Liver (tissue), 9 donors: Measurements from ENCODE around the gene KIAA0586. TPM values are rescaled to one million over a fixed set of nuclear protein-coding genes. Genes with fewer than 3 reads are reported as not detected.

ENCODE experiments used
- DNase-seq: peaks from one replicate; pipeline ENCODE4 v3.0.0-alpha.2; 2017; ENCODE audit warnings: low spot score
- H3K27ac ChIP-seq, 2 donors: one replicate each; pipeline ENCODE4 v1.7.0; 2013; ENCODE audit warnings: inconsistent platforms in 2 of 2, low read length in 2 of 2, control low read depth in 1 of 2, low read depth in 1 of 2, mild to moderate bottlenecking in 1 of 2
- H3K27me3 ChIP-seq, 4 donors: one replicate each; pipeline versions ENCODE4 v1.6.1 to v1.7.0; 2013; ENCODE audit warnings: low read length in 3 of 4, inconsistent platforms in 1 of 4, mild to moderate bottlenecking in 1 of 4, moderate library complexity in 1 of 4; ENCODE audit not compliant: control insufficient read depth in 4 of 4, insufficient read depth in 4 of 4
- H3K36me3 ChIP-seq, 4 donors: one replicate each; pipeline versions ENCODE4 v1.6.1 to v1.7.0; 2013; ENCODE audit warnings: low read length in 3 of 4, mild to moderate bottlenecking in 3 of 4, low read depth in 1 of 4, moderate library complexity in 1 of 4; ENCODE audit not compliant: control insufficient read depth in 4 of 4, insufficient read depth in 3 of 4
- H3K4me1 ChIP-seq, 4 donors: one replicate each; pipeline versions ENCODE4 v1.6.1 to v1.7.0; 2013; ENCODE audit warnings: low read length in 3 of 4, mild to moderate bottlenecking in 3 of 4, moderate library complexity in 1 of 4; ENCODE audit not compliant: control insufficient read depth in 4 of 4, insufficient read depth in 4 of 4
- H3K4me3 ChIP-seq, 3 donors: one replicate each; pipeline versions ENCODE4 v1.6.1 to v1.7.0; 2013; ENCODE audit warnings: low read length in 3 of 3, control low read depth in 1 of 3, low read depth in 1 of 3, mild to moderate bottlenecking in 1 of 3
- H3K9ac ChIP-seq, 2 donors: one replicate each; pipeline ENCODE4 v1.7.0; 2013; ENCODE audit warnings: low read length in 2 of 2, mild to moderate bottlenecking in 2 of 2, moderate library complexity in 2 of 2, control low read depth in 1 of 2, low read depth in 1 of 2
- H3K9me3 ChIP-seq, 4 donors: one replicate each; pipeline versions ENCODE4 v1.6.1 to v1.7.0; 2013; ENCODE audit warnings: low read length in 3 of 4; ENCODE audit not compliant: control insufficient read depth in 4 of 4
- HNF4A ChIP-seq, 2 donors: conservative IDR thresholded peaks; 2 replicates each; pipeline ENCODE4 v1.6.1; 2016; ENCODE audit warnings: antibody characterized with exemption in 2 of 2, mild to moderate bottlenecking in 2 of 2
- HNF4G ChIP-seq: IDR thresholded peaks from 2 replicates; pipeline ENCODE4 v1.6.1; 2016; ENCODE audit warnings: antibody characterized with exemption
- JUND ChIP-seq, 2 donors: IDR thresholded peaks; 2 replicates each; pipeline ENCODE4 v1.6.1; 2016; ENCODE audit warnings: antibody characterized with exemption in 2 of 2
- MAX ChIP-seq: IDR thresholded peaks from 2 replicates; pipeline ENCODE4 v1.6.1; 2016; ENCODE audit warnings: antibody characterized with exemption
- NR2F2 ChIP-seq: IDR thresholded peaks from 2 replicates; pipeline ENCODE4 v1.6.1; 2016; ENCODE audit warnings: antibody characterized with exemption
- RAD21 ChIP-seq, 2 donors: IDR thresholded peaks; 2 replicates each; pipeline ENCODE4 v1.6.1; 2016; ENCODE audit warnings: antibody characterized with exemption in 2 of 2, mild to moderate bottlenecking in 2 of 2
- RXRA ChIP-seq, 2 donors: IDR thresholded peaks; 2 replicates each; pipeline ENCODE4 v1.6.1; 2017 to 2018; ENCODE audit warnings: antibody characterized with exemption in 2 of 2, mild to moderate bottlenecking in 1 of 2
- SP1 ChIP-seq: IDR thresholded peaks from 2 replicates; pipeline ENCODE4 v1.6.1; 2018; ENCODE audit warnings: antibody characterized with exemption, mild to moderate bottlenecking
- TAF1 ChIP-seq: conservative IDR thresholded peaks from 2 replicates; pipeline ENCODE4 v1.6.1; 2016; ENCODE audit warnings: antibody characterized with exemption, mild to moderate bottlenecking
- ZBTB33 ChIP-seq: IDR thresholded peaks from 2 replicates; pipeline ENCODE4 v1.6.1; 2016; ENCODE audit warnings: antibody characterized with exemption
- WGBS: extraction: QIAGEN DNeasy Blood & Tissue Kit; methylation state at CpG from one replicate; pipeline ENCODE4 v1.1.7; 2013; 5-methylcytosine and 5-hydroxymethylcytosine counted together
- polyA plus RNA-seq, 2 donors: library from polyadenylated mRNA; stranded (reverse) in 1 of 2; unstranded in 1 of 2; fragments of 200-250 nt in 1 of 2; fragments of >200 nt in 1 of 2; fragmentation: Nextera tagmentation in 1 of 2; extraction: Ambion mirVana in 1 of 2; gene quantifications; one replicate each; pipeline versions ENCODE4 v1.2.1 to v1.2.3, GENCODE V29; 2013 to 2015
- total RNA-seq, 2 donors: library from RNA; depleted of rRNA; stranded (reverse); fragments of >200 nt; gene quantifications; one replicate each; pipeline ENCODE4 v1.2.3, GENCODE V29; 2014
- TF ChIP-seq, protein P1 (sequence below): fragments of 150-350 bp; IDR thresholded peaks from 2 replicates; pipeline ENCODE4 v1.5.1; 2017; ENCODE audit warnings: improper control_type of control experiment, low read depth, low read length; ENCODE audit not compliant: missing input control
- TF ChIP-seq, protein P2 (sequence below): IDR thresholded peaks from 2 replicates; pipeline ENCODE4 v1.6.1; 2016; ENCODE audit warnings: antibody characterized with exemption, mild to moderate bottlenecking
- donor health status: healthy.
- donor health status: healthy.
- donor health status: healthy.
- donor health status: healthy.
- donor health status: healthy.

KIAA0586 gene
- total and polyA plus RNA-seq, 4 donors = 3.6 to 18.2 (median 7.8) TPM

GRCh38 chr14:58390830-58391229 lies 36.7 kb upstream of the KIAA0586 start:
- Histone ChIP-seq H3K4me3 (no peak overlapping the region), H3K9ac (no peak overlapping the region), H3K27me3 (no peaks in the 10 kb centered on the region), H3K36me3 (no peaks in the 10 kb centered on the region), H3K4me1 (peaks cover 0 to 4% (median 1%) of the 10 kb centered on the region in 4 donors), H3K27ac (no peak overlapping the region), H3K9me3 (no peaks in the 10 kb centered on the region)
- no peak for DNase-seq
- TF ChIP-seq ZBTB33 = no peak
- TF ChIP-seq TAF1 = no peak
- no peak for TF ChIP-seq RAD21 (IDR thresholded peaks at IDR 0.05)
- TF ChIP-seq, protein P1, sequence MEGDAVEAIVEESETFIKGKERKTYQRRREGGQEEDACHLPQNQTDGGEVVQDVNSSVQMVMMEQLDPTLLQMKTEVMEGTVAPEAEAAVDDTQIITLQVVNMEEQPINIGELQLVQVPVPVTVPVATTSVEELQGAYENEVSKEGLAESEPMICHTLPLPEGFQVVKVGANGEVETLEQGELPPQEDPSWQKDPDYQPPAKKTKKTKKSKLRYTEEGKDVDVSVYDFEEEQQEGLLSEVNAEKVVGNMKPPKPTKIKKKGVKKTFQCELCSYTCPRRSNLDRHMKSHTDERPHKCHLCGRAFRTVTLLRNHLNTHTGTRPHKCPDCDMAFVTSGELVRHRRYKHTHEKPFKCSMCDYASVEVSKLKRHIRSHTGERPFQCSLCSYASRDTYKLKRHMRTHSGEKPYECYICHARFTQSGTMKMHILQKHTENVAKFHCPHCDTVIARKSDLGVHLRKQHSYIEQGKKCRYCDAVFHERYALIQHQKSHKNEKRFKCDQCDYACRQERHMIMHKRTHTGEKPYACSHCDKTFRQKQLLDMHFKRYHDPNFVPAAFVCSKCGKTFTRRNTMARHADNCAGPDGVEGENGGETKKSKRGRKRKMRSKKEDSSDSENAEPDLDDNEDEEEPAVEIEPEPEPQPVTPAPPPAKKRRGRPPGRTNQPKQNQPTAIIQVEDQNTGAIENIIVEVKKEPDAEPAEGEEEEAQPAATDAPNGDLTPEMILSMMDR = no peak
- no peak for TF ChIP-seq HNF4G
- TF ChIP-seq HNF4A (conservative IDR thresholded peaks at IDR 0.05) = no peak
- no peak for TF ChIP-seq SP1
- TF ChIP-seq NR2F2 = no peak
- TF ChIP-seq MAX = no peak
- WGBS = 88% methylated on average over 2 of the region's 2 CpGs

DNA sequence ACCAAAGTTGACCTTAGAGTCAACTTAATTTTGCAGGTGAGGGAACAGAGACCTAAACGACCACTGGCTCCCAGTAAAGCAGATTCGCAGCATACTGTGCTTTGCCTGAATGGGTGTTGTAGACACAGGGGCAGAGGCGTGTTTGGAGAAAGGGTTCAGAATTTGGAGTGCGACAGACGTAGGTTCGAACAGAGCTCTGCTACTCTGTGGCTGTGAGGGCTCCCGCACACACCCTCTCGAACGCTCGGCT lies 32.0 kb upstream of the KIAA0586 start:
- H3K36me3 ChIP-seq = peaks cover 0 to 1% (median 0%) of the 10 kb centered on the region in 4 donors
- 10% methylated on average over 10 of the region's 10 CpGs for WGBS
- peak overlapping the region in 2 of 3 donors; percentile 45 to 84 for H3K4me3 ChIP-seq
- no peaks in the 10 kb centered on the region for H3K27me3 ChIP-seq
- peak; percentile 4 for TF ChIP-seq SP1
- TF ChIP-seq MAX = no peak
- H3K27ac ChIP-seq = no peak overlapping the region
- no peaks in the 10 kb centered on the region for H3K9me3 ChIP-seq
- H3K4me1 ChIP-seq = peaks cover 0 to 4% (median 2%) of the 10 kb centered on the region in 4 donors
- DNase-seq = no peak
- peak overlapping the region; percentile 47 to 72 for H3K9ac ChIP-seq

DNA sequence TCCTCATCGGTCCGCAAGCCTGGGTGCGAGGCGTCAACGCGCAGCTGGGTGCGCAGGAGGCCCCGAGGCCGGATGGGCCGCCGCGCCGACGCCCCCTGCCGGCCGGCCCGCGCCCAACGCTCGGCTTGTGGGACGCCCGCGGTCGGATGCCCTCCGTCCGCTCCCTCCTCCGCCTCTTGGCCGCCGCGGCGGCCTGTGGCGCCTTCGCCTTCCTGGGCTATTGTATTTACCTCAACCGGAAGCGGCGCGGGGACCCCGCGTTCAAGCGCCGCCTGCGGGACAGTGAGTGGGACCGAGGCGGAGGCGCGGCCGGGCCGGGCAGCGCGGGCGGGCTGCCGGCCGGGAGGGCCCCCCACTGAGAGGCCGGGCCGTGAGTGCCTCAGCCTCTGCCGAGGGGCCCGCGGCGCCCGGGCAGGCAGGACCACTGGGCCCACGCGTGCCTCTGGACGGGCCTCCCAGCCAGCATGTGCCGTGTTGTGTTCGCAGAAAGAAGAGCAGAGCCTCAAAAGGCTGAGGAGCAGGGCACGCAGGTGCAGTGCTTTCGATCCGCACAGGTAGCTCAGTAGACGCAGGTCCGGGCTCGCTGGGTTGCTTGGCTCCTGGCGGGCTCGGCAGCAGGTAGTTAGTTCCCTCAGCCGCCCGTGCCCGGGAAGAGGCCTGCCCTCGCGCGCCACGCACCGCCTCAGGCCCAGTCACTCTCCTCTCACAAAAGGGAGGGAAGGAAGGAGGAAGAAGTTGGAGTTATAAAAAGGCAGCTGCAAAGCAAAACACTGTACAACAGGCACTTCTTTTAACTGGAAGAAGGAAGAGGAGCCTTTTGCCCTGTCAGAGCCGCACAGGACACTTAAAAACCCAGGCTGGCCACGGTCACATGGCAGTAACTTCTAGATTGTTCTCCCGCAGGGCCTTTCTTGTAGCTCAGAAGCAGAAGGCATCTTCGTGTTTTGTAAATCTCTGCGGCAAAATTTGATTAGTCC lies 31.4 kb upstream of the KIAA0586 start, which contains the start of gene TOMM20L:
Gene TOMM20L, plus strand, starts transcription at position 119 of the 977 bp plus-strand sequence. Its CDS starts 28 bp downstream, at position 147.
- H3K27ac ChIP-seq = peak within 1 kb of the TSS; percentile 64 to 66
- TF ChIP-seq, protein P2, sequence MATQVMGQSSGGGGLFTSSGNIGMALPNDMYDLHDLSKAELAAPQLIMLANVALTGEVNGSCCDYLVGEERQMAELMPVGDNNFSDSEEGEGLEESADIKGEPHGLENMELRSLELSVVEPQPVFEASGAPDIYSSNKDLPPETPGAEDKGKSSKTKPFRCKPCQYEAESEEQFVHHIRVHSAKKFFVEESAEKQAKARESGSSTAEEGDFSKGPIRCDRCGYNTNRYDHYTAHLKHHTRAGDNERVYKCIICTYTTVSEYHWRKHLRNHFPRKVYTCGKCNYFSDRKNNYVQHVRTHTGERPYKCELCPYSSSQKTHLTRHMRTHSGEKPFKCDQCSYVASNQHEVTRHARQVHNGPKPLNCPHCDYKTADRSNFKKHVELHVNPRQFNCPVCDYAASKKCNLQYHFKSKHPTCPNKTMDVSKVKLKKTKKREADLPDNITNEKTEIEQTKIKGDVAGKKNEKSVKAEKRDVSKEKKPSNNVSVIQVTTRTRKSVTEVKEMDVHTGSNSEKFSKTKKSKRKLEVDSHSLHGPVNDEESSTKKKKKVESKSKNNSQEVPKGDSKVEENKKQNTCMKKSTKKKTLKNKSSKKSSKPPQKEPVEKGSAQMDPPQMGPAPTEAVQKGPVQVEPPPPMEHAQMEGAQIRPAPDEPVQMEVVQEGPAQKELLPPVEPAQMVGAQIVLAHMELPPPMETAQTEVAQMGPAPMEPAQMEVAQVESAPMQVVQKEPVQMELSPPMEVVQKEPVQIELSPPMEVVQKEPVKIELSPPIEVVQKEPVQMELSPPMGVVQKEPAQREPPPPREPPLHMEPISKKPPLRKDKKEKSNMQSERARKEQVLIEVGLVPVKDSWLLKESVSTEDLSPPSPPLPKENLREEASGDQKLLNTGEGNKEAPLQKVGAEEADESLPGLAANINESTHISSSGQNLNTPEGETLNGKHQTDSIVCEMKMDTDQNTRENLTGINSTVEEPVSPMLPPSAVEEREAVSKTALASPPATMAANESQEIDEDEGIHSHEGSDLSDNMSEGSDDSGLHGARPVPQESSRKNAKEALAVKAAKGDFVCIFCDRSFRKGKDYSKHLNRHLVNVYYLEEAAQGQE = no peak
- TF ChIP-seq, protein P1 = peak; percentile 76
- TF ChIP-seq MAX = peak; percentile 27
- TF ChIP-seq RXRA (IDR thresholded peaks at IDR 0.05) = no peak
- TF ChIP-seq JUND (IDR thresholded peaks at IDR 0.05) = no peak
- no peak for TF ChIP-seq HNF4G
- WGBS = 6% methylated on average over 86 of the region's 86 CpGs
- H3K4me3 ChIP-seq = peak within 1 kb of the TSS; percentile 64 to 84 (median 65)
- H3K9me3 ChIP-seq = no peaks in the 10 kb centered on the region
- H3K9ac ChIP-seq = peak within 1 kb of the TSS; percentile 47 to 72
- no peaks in the 10 kb centered on the region for H3K27me3 ChIP-seq
- DNase-seq = peak; percentile 82
- H3K36me3 ChIP-seq = peaks cover 0 to 1% (median 0%) of the 10 kb centered on the region in 4 donors
- peaks cover 0 to 4% (median 2%) of the 10 kb centered on the region in 4 donors for H3K4me1 ChIP-seq
